Sigmoid colon (tissue), 4 donors: Measurements from ENCODE around the gene GPR45.

ENCODE experiments used
- POLR2A ChIP-seq, 2 donors: fragments of 450-650 bp; IDR thresholded peaks; one replicate each; pipeline ENCODE4 v1.6.1; 2016; ENCODE audit warnings: antibody characterized with exemption in 2 of 2, mild to moderate bottlenecking in 2 of 2, moderate library complexity in 2 of 2
- POLR2AphosphoS5 ChIP-seq, 4 donors: sonication (generic); formaldehyde crosslinking; IDR thresholded peaks; one replicate each; pipeline ENCODE4 v1.6.1; 2017; ENCODE audit warnings: antibody characterized with exemption in 4 of 4
- TF ChIP-seq, protein P1 (sequence below), 4 experiments: fragments of 450-650 bp in 3 of 4; fragments of 200-600 bp in 1 of 4; IDR thresholded peaks; one replicate each; pipeline ENCODE4 v1.5.1; 2016 to 2019; ENCODE audit warnings: antibody characterized with exemption in 4 of 4, mild to moderate bottlenecking in 3 of 4, moderate library complexity in 2 of 4

- TF ChIP-seq, protein P1, sequence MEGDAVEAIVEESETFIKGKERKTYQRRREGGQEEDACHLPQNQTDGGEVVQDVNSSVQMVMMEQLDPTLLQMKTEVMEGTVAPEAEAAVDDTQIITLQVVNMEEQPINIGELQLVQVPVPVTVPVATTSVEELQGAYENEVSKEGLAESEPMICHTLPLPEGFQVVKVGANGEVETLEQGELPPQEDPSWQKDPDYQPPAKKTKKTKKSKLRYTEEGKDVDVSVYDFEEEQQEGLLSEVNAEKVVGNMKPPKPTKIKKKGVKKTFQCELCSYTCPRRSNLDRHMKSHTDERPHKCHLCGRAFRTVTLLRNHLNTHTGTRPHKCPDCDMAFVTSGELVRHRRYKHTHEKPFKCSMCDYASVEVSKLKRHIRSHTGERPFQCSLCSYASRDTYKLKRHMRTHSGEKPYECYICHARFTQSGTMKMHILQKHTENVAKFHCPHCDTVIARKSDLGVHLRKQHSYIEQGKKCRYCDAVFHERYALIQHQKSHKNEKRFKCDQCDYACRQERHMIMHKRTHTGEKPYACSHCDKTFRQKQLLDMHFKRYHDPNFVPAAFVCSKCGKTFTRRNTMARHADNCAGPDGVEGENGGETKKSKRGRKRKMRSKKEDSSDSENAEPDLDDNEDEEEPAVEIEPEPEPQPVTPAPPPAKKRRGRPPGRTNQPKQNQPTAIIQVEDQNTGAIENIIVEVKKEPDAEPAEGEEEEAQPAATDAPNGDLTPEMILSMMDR (IDR thresholded peaks at IDR 0.05), result no peak
- no peak for TF ChIP-seq POLR2A (IDR thresholded peaks at IDR 0.05)
- TF ChIP-seq POLR2AphosphoS5 (IDR thresholded peaks at IDR 0.05), result no peak
Measured at GRCh38 chr2:105291981-105292380, 50.4 kb downstream of the GPR45 start.
